Transverse colon (tissue), 3 donors: ENCODE results near the gene ZNF189.

Source experiments
- POLR2A ChIP-seq: fragments of 450-650 bp; IDR thresholded peaks from one replicate; pipeline ENCODE4 v1.6.1; 2016; ENCODE audit warnings: antibody characterized with exemption, mild to moderate bottlenecking, moderate library complexity
- POLR2AphosphoS5 ChIP-seq, 3 donors: sonication (generic); formaldehyde crosslinking; IDR thresholded peaks; one replicate each; pipeline ENCODE4 v1.6.1; 2016; ENCODE audit warnings: antibody characterized with exemption in 3 of 3

- TF ChIP-seq POLR2AphosphoS5 (IDR thresholded peaks at IDR 0.05) (no peak), POLR2A (no peak)
Measured at GRCh38 chr9:101398930-101399642, 435 bp downstream of the ZNF189 start.
